Choroid plexus epithelial cell (primary cell): ENCODE results near the gene PGBD5.

Experiments
- DNase-seq: peaks from one replicate; pipeline ENCODE4 v3.0.0-alpha.2; 2010; ENCODE audit warnings: low read depth
- H3K4me3 ChIP-seq: 2 replicates; pipeline ENCODE4 v1.5.1; 2011; ENCODE audit warnings: low read depth, mild to moderate bottlenecking, control low read depth, low read length, moderate library complexity
- TF ChIP-seq, protein P1 (sequence below): conservative IDR thresholded peaks from 2 replicates; pipeline ENCODE4 v1.5.1; 2011; ENCODE audit warnings: low read depth, mild to moderate bottlenecking, control low read depth, inconsistent platforms, low read length, moderate library complexity

The PGBD5 gene

DNA sequence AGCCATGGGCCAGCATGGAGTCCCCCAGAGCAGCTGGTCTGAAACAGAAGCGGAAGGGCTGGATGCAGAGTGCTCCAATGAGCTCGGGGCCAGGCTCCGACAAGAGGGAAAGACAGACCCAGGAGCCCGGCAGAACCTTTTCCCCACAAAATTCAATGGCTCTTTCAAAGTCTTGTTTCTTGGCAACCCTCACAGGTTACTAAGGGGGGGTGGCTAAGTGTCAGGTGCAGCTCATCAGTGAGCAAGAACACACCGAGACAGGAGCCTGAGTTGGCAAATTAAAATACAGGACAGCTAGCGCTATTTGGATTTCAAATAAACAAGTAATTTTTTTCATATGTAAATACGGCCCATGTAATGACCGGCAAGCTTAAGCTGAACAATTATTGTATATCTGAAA, 27.3 kb downstream of the PGBD5 start:
- H3K4me3 ChIP-seq, result no peak overlapping the region
- TF ChIP-seq, protein P1, sequence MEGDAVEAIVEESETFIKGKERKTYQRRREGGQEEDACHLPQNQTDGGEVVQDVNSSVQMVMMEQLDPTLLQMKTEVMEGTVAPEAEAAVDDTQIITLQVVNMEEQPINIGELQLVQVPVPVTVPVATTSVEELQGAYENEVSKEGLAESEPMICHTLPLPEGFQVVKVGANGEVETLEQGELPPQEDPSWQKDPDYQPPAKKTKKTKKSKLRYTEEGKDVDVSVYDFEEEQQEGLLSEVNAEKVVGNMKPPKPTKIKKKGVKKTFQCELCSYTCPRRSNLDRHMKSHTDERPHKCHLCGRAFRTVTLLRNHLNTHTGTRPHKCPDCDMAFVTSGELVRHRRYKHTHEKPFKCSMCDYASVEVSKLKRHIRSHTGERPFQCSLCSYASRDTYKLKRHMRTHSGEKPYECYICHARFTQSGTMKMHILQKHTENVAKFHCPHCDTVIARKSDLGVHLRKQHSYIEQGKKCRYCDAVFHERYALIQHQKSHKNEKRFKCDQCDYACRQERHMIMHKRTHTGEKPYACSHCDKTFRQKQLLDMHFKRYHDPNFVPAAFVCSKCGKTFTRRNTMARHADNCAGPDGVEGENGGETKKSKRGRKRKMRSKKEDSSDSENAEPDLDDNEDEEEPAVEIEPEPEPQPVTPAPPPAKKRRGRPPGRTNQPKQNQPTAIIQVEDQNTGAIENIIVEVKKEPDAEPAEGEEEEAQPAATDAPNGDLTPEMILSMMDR, result no peak

DNA sequence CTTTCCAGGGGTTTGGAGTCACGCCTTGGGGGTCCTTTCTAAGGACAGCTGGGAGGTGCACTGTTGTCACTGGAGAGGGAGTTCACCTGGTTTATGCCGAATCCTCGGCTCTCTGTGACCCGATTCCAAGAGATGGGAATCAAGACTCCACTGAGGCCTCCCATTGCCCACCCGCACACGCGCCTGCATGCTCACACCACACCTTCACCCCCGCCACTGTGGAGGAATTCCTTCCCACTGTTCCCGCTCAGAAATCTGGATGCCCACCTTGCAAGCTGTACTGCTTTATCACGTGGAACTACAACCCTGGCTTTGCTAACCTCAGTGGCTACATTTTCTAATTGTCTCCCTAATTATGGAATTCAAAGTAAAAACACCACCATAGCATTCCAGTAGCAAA, 29.2 kb downstream of the PGBD5 start:
- H3K4me3 ChIP-seq, result no peak overlapping the region
- TF ChIP-seq, protein P1, result no peak
- DNase-seq, result no peak

More for the DNA sequence above, 27.3 kb downstream of the PGBD5 start:
- DNase-seq, result no peak

DNA sequence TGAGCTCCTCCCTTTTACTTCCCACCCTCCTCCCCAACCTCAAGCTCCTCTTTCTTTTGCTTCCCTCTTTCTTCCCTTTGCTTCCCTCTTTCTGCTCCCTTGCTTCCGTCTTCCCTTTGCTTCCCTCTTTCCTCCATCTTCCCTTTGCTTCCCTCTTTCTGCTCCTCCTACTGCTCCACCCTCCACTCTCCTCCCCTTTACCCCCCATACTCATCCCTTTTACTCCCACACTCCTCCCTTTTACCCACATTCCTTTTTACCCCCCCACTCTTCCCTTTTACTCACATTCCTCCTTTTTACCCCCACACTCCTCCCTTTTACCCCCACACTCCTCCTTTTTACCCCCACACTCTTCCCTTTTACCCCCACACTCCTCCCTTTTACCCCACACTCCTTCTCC, 30.2 kb downstream of the PGBD5 start:
- TF ChIP-seq, protein P1, result no peak
- DNase-seq, result no peak
- no peak overlapping the region for H3K4me3 ChIP-seq

DNA sequence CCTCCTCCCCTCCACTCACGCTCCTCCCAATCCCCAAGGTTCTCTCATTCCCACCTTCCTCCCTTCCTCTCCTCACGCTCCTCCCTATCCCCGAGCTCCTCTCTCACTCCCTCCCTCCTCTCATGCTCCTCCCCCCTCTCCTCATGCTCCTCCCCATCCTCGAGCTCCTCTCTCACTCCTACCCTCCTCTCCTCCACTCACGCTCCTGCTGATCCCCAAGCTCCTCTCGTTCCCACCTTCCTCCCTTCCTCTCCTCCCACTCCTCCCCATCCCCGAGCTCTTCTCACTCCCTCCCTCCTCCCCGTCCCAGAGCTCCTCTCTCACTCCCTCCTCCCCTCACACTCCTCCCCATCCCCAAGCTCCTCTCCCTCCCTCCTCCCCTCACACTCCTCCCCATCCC, 31.4 kb downstream of the PGBD5 start:
- no peak for DNase-seq
- H3K4me3 ChIP-seq, result no peak overlapping the region
- TF ChIP-seq, protein P1, result no peak

DNA sequence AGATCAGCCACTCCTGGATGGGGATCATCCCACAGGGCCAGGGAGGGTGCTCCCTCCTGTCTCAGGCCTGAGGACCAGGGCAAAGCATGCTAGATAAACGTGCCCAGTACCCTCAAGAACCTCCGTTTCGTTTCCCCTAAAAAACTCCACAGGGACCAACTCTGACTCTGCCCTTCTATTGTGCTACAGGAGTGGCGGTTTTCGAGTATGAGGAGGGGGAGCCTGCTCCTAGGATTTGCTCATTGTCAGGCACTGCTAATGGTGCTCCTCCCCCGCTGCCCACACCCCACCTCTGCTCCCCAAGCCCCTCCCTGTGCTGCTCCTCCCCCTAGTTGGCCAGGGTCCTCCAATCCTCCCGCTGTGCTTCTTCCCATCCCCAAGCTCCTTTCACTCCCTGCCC, 32.0 kb downstream of the PGBD5 start:
- DNase-seq, result no peak
- TF ChIP-seq, protein P1, result no peak
- no peak overlapping the region for H3K4me3 ChIP-seq

DNA sequence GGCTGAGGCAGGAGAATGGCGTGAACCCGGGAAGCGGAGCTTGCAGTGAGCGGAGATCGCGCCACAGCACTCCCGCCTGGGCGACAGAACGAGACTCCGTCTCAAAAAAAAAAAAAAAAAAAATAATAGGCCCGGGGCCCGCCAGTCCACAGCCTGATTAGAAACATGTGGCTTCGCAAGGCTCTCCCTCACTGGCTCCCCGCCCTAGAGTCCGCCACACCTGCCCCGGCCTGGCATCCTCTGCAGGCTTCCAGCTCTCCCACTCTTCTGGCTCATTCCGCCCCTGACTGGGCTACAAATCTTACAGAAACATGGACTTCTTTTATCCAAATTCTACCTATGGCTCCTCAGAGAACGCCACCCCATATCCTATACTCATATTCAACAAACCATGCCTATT, 32.4 kb downstream of the PGBD5 start:
- TF ChIP-seq, protein P1, result no peak
- H3K4me3 ChIP-seq, result no peak overlapping the region
- no peak for DNase-seq

DNA sequence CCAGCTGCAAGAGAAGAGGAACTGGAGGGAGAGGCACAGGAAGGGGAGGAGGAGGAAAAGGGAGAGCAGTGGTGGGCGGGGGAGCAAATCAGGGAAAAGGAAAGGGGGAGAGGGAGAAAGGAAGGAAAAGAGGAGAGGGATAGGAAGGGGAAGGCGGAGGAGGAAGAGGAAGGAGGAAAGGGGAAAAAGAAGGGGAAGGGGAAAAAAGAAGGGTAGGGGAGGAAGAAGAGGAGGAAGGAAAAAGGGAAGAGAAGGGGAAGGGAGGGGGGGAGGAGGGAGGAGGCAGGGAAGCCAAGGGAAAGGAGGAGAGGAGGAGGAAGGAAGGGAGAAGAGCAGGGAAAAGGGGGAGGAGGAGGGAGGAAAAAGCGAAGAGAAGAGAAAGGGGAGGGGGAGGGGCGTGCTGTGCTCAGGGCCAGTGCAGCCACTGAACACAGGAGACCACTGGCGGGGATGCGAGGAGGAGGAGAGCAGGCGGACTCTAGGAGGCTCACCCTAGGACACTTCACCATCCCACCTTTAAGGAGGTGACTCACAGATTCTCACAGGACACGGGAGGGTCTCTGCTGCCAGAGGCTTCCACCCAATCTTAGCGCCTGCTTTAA, 33.1 kb downstream of the PGBD5 start:
- DNase-seq, result no peak
- TF ChIP-seq, protein P1, result no peak

More for the DNA sequence above, 33.1 kb downstream of the PGBD5 start:
- no peak overlapping the region for H3K4me3 ChIP-seq
